Erythroblast (primary cell): ENCODE results near the gene RFC5.

Source experiments
- GATA1 ChIP-seq: IDR thresholded peaks from 2 replicates; pipeline ENCODE4 v1.6.1; 2011; ENCODE audit warnings: low read depth, mild to moderate bottlenecking, control low read depth, low read length, moderate library complexity
- POLR2A ChIP-seq: IDR thresholded peaks from 2 replicates; pipeline ENCODE4 v1.6.1; 2011; ENCODE audit warnings: mild to moderate bottlenecking, low read length

GRCh38 chr12:118015306-118015705, 1.2 kb upstream of the RFC5 start:
- TF ChIP-seq POLR2A (no peak), GATA1 (no peak)
